ENCODE data around the gene BAIAP2.

DNA sequence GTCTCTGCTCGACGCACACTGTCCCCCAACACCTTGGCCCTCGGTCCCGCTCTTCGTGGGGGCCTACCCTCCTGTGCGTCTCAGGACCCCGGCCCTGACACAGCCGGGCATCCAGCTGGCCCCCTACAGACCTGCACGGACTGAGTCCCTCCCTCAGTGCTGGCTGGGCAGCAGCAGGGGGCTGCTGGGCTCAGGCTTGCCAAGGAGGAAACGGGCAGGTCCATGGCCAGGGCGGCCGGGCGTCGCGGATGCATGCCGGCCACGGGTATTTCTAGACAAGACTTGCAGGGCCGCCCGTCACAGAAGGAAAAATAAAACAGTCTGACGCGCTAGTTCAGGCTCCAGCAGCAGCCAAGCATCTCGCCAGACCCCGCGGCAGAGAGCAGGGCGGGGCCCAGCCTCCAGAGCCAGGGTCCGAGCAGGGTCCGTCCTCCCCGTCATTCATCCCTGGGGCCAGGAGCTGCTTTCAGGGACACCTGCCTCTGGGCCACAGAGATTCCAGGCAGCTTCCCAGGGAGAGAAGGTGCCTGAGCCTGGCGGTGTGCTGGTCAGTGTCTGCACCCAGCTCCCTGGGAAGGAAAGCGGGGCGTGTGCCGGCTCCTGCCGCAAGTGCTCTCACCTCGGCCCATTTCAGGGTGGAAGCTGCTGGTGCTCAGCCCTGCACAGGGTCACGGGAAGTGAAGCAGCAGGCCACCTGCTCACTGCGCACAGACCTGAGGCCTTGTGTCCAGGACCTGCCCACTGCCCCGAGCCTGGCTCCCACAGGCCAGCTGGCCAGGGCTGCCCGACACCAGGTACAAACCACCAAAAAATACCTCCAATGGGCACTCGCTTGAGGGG, 123.1 kb downstream of the BAIAP2 start:
- TF ChIP-seq FOXP2 (optimal IDR thresholded peaks at IDR 0.05; ENCODE audit: borderline replicate concordance, extremely low read depth, extremely low read length, insufficient read depth) (no peak), TAF1 (IDR thresholded peaks at IDR 0.05; ENCODE audit: borderline replicate concordance, insufficient read depth, low read length) (no peak), SIN3A (IDR thresholded peaks at IDR 0.05; ENCODE audit: borderline replicate concordance, insufficient read depth, low read length) (no peak), REST (IDR thresholded peaks at IDR 0.05; ENCODE audit: insufficient read depth in 1 of 2, low read depth in 2 of 2, low read length in 2 of 2) (no peak), POLR2AphosphoS5 (IDR thresholded peaks at IDR 0.05; ENCODE audit: low read depth, low read length) (no peak)

Measured in PFSK-1 (cell line).